Neural cell (in vitro differentiated cells): ENCODE results near the gene GPR63.

Experiments
- CTCF ChIP-seq: fragments of 450-650 bp; IDR thresholded peaks from 2 replicates; pipeline ENCODE4 v1.5.1; 2014; ENCODE audit warnings: antibody characterized with exemption, mild to moderate bottlenecking, moderate library complexity; ENCODE audit not compliant: poor library complexity, severe bottlenecking
- EP300 ChIP-seq: fragments of 450-650 bp; conservative IDR thresholded peaks from 2 replicates; pipeline ENCODE4 v1.6.1; 2014; ENCODE audit warnings: antibody characterized with exemption, mild to moderate bottlenecking, moderate library complexity; ENCODE audit not compliant: poor library complexity, severe bottlenecking
- EZH2 ChIP-seq: fragments of 200-600, 300-800 bp; shearing (Covaris generic), sonication (generic); IDR thresholded peaks from 2 replicates; pipeline ENCODE4 v1.6.1; 2014; ENCODE audit warnings: antibody characterized with exemption, low read length, borderline replicate concordance, mild to moderate bottlenecking; ENCODE audit not compliant: insufficient read depth, poor library complexity, severe bottlenecking
- POLR2AphosphoS5 ChIP-seq: IDR thresholded peaks from 2 replicates; pipeline ENCODE4 v1.6.1; 2012

GRCh38 chr6:96872976-96873375, 35.7 kb upstream of the GPR63 start:
- TF ChIP-seq CTCF, result no peak
- TF ChIP-seq EZH2, result no peak
- no peak for TF ChIP-seq EP300
- TF ChIP-seq POLR2AphosphoS5, result no peak
